Breast epithelium (tissue), 4 donors: ENCODE measurements around the gene PAPOLB. TPM values are rescaled to one million over a fixed set of nuclear protein-coding genes. Genes with fewer than 3 reads are reported as not detected.
A peak's percentile ranks its signal among the peaks of the same experiment; 100 is the strongest.

Experiments used
- DNase-seq, 2 donors: peaks; one replicate each; pipeline ENCODE4 v3.0.0-alpha.2; 2019; ENCODE audit warnings: low spot score in 2 of 2
- H3K27ac ChIP-seq, 2 donors: fragments of 200-600 bp; sonication (generic) in 1 of 2; one replicate each; pipeline ENCODE4 v1.5.1; 2016 to 2019; ENCODE audit warnings: mild to moderate bottlenecking in 1 of 2
- H3K27me3 ChIP-seq, 2 donors: fragments of 200-600 bp; sonication (generic) in 1 of 2; one replicate each; pipeline versions ENCODE4 v1.5.1 to v1.6.0; 2017 to 2019; ENCODE audit warnings: control low read depth in 1 of 2, mild to moderate bottlenecking in 1 of 2
- H3K36me3 ChIP-seq: fragments of 200-600 bp; one replicate; pipeline ENCODE4 v1.5.1; 2019
- H3K4me1 ChIP-seq, 2 donors: fragments of 200-600 bp; sonication (generic); one replicate each; pipeline ENCODE4 v1.5.1; 2016 to 2019; ENCODE audit warnings: control low read depth in 1 of 2
- H3K4me3 ChIP-seq, 3 donors: fragments of 200-600 bp; sonication (generic); 1 replicate in 2 of 3; 2 replicates in 1 of 3; pipeline ENCODE4 v1.5.1; 2016 to 2019; ENCODE audit warnings: mild to moderate bottlenecking in 3 of 3, moderate library complexity in 2 of 3
- H3K9me3 ChIP-seq, 2 donors: fragments of 200-600 bp; sonication (generic) in 1 of 2; one replicate each; pipeline ENCODE4 v1.5.1; 2016 to 2019; ENCODE audit warnings: control low read depth in 1 of 2
- POLR2A ChIP-seq: fragments of 450-650 bp; IDR thresholded peaks from one replicate; pipeline ENCODE4 v1.6.1; 2016; ENCODE audit warnings: antibody characterized with exemption, mild to moderate bottlenecking, moderate library complexity
- POLR2AphosphoS5 ChIP-seq, 3 donors: sonication (generic); formaldehyde crosslinking; IDR thresholded peaks; one replicate each; pipeline ENCODE4 v1.6.1; 2017; ENCODE audit warnings: antibody characterized with exemption in 3 of 3
- intact Hi-C: fragments of 100-400 bp; cut with DNase I; formaldehyde crosslinking; loops from one replicate; pipeline ENCODE4 v1.15.1; 2023; ENCODE audit warnings: low total_unique reads
- total RNA-seq, 3 donors: library from RNA; depleted of rRNA; stranded (reverse); fragments of >200 nt; gene quantifications; one replicate each; pipeline ENCODE4 v1.1.0, GENCODE V29; 2016
- TF ChIP-seq, protein P1 (sequence below), 3 donors: fragments of 450-650 bp; IDR thresholded peaks; one replicate each; pipeline ENCODE4 v1.5.1; 2016 to 2017; ENCODE audit warnings: antibody characterized with exemption in 3 of 3, mild to moderate bottlenecking in 3 of 3, moderate library complexity in 3 of 3

Gene PAPOLB
- total RNA-seq, 3 donors from 2014 or later = 0.15 to 0.48 (median 0.33) TPM

GRCh38 chr7:4851459-4852422 is 10.1 kb downstream of the PAPOLB start:
- H3K27me3 ChIP-seq = no peaks in the 10 kb centered on the region
- H3K27ac ChIP-seq = no peak overlapping the region
- no peak overlapping the region for H3K4me3 ChIP-seq
- DNase-seq = no peak
- peaks cover 8 to 15% of the 10 kb centered on the region in 2 donors for H3K9me3 ChIP-seq
- no peaks in the 10 kb centered on the region for H3K36me3 ChIP-seq
- H3K4me1 ChIP-seq = no peaks in the 10 kb centered on the region
- intact Hi-C loops = no loop called here
- no peak for TF ChIP-seq POLR2A
- TF ChIP-seq, protein P1, sequence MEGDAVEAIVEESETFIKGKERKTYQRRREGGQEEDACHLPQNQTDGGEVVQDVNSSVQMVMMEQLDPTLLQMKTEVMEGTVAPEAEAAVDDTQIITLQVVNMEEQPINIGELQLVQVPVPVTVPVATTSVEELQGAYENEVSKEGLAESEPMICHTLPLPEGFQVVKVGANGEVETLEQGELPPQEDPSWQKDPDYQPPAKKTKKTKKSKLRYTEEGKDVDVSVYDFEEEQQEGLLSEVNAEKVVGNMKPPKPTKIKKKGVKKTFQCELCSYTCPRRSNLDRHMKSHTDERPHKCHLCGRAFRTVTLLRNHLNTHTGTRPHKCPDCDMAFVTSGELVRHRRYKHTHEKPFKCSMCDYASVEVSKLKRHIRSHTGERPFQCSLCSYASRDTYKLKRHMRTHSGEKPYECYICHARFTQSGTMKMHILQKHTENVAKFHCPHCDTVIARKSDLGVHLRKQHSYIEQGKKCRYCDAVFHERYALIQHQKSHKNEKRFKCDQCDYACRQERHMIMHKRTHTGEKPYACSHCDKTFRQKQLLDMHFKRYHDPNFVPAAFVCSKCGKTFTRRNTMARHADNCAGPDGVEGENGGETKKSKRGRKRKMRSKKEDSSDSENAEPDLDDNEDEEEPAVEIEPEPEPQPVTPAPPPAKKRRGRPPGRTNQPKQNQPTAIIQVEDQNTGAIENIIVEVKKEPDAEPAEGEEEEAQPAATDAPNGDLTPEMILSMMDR (IDR thresholded peaks at IDR 0.05) = no peak
- TF ChIP-seq POLR2AphosphoS5 (IDR thresholded peaks at IDR 0.05) = no peak

GRCh38 chr7:4850262-4850795 is 11.5 kb downstream of the PAPOLB start:
- H3K27me3 ChIP-seq = no peaks in the 10 kb centered on the region
- no peak overlapping the region for H3K4me3 ChIP-seq
- H3K4me1 ChIP-seq = no peaks in the 10 kb centered on the region
- TF ChIP-seq, protein P1 (IDR thresholded peaks at IDR 0.05) = no peak
- TF ChIP-seq POLR2AphosphoS5 (IDR thresholded peaks at IDR 0.05) = no peak
- H3K36me3 ChIP-seq = no peaks in the 10 kb centered on the region
- DNase-seq = no peak
- peaks cover 8 to 15% of the 10 kb centered on the region in 2 donors for H3K9me3 ChIP-seq
- intact Hi-C loops = no loop called here
- H3K27ac ChIP-seq = no peak overlapping the region

DNA sequence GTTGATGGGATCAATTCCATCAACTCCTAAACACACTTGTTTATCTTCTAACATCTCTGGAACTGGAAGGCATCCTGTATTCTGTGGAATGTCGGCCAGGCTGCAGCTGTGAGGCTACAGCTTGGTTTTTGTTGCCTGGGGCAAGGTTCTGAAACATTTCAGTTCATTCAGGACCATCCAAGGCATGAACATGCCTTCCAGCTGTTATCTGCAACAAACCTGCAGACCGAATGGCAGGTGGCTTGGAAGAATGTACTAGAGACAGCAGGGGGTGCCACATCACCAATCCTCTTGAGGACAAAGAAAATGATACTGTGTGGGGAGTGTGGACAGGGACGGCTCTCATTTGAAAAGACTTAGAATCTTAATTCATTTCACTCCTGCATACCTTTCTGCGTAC is 12.4 kb downstream of the PAPOLB start:
- DNase-seq = no peak
- Histone ChIP-seq H3K9me3 (peaks cover 8 to 15% of the 10 kb centered on the region in 2 donors), H3K27ac (no peak overlapping the region), H3K36me3 (no peaks in the 10 kb centered on the region), H3K27me3 (no peaks in the 10 kb centered on the region), H3K4me3 (no peak overlapping the region), H3K4me1 (no peaks in the 10 kb centered on the region)
- intact Hi-C loops = no loop called here
- TF ChIP-seq, protein P1 (IDR thresholded peaks at IDR 0.05) = peak in 1 of 3 donors; percentile 22
- TF ChIP-seq POLR2A = no peak

- no peak overlapping the region for H3K27ac ChIP-seq
- TF ChIP-seq, protein P1 (IDR thresholded peaks at IDR 0.05) = no peak
- TF ChIP-seq POLR2AphosphoS5 (IDR thresholded peaks at IDR 0.05) = no peak
- TF ChIP-seq POLR2A = no peak
- H3K4me3 ChIP-seq = no peak overlapping the region
- no peaks in the 10 kb centered on the region for H3K27me3 ChIP-seq
- intact Hi-C loops = no loop called here
- no peaks in the 10 kb centered on the region for H3K36me3 ChIP-seq
- H3K9me3 ChIP-seq = peaks cover 0 to 4% of the 10 kb centered on the region in 2 donors
- DNase-seq = no peak
- no peaks in the 10 kb centered on the region for H3K4me1 ChIP-seq
These were observed 16.1 kb downstream of the PAPOLB start for GRCh38 chr7:4845740-4846142.
